Measurements from ENCODE around the gene PICK1.

DNA sequence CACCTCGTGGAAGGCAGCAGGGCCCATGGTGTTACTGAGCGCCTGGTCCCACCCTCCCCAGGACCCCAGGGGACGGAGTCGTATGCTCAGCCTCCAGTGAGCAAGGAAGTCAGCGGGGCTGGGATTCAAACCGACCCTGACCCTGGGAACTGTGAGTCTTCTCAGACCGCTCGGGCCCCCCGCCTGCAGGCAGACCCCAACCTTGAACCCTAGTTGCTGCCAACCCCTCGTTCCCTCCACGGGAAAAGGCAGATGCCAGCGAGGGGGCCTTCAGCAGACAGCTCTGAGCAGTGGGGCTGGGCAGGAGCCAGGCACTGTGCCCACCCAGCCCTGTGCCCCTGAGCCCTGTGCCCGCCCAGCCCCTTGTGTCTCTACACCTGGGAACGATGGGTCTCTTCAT, 20.4 kb downstream of the PICK1 start:
- no peak for TF ChIP-seq EZH2 (IDR thresholded peaks at IDR 0.05; ENCODE audit: low read length, missing control alignments)
- TF ChIP-seq, protein P1, sequence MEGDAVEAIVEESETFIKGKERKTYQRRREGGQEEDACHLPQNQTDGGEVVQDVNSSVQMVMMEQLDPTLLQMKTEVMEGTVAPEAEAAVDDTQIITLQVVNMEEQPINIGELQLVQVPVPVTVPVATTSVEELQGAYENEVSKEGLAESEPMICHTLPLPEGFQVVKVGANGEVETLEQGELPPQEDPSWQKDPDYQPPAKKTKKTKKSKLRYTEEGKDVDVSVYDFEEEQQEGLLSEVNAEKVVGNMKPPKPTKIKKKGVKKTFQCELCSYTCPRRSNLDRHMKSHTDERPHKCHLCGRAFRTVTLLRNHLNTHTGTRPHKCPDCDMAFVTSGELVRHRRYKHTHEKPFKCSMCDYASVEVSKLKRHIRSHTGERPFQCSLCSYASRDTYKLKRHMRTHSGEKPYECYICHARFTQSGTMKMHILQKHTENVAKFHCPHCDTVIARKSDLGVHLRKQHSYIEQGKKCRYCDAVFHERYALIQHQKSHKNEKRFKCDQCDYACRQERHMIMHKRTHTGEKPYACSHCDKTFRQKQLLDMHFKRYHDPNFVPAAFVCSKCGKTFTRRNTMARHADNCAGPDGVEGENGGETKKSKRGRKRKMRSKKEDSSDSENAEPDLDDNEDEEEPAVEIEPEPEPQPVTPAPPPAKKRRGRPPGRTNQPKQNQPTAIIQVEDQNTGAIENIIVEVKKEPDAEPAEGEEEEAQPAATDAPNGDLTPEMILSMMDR (conservative IDR thresholded peaks at IDR 0.05 in 1 of 2, IDR thresholded peaks at IDR 0.05 in 1 of 2; ENCODE audit: low read depth in 1 of 2, low read length in 2 of 2), result no peak

All from fibroblast of lung (primary cell).